ENCODE results near the gene ABHD17B. TPM values are rescaled to one million over a fixed set of nuclear protein-coding genes. Genes with fewer than 3 reads are reported as not detected.

The ABHD17B gene
- total RNA-seq, 1 experiment from 2014 or later: 21.1 TPM

DNA sequence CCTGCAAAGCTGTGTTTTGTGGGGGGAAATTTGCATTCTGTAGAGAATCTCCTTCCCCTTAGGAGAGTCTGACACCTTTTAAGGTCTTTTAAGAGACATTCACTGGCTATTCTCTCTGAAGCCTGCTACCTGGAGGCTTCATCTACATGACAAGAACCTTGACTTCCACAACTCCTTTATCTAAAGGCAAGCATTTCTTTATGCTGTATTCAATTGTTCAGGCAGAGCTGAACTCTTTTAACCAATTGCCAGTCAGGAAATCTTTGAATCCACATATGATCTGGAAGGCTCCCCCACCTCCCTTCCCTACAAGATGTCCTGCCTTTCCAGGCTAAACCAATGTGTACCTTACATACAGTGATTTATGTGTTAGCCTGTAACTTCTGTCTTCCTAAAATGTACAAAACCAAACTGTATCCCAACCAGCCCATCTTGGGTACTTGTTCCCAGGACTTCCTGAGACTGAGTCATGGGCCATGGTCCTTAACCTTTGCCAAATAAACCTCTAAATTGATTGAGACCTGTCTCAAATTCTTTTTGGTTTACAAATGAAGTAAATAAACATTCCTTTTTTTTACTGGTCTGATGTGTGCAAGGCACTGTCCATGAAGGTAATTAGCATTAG is 10.3 kb upstream of the ABHD17B start:
- H3K9me3 ChIP-seq (ENCODE audit: control insufficient read depth, insufficient read depth, low read depth, low read length): no peaks in the 10 kb centered on the region
- BruUV-seq (replicated peaks): no TSS peak
- ChIA-PET POLR2A (no interaction called here), CTCF (no interaction called here)
- no peak overlapping the region for H3K27ac ChIP-seq (ENCODE audit: low read length)
- no peaks in the 10 kb centered on the region for H3K27me3 ChIP-seq (ENCODE audit: control insufficient read depth, insufficient read depth, low read length)
- H3K36me3 ChIP-seq (ENCODE audit: control insufficient read depth, insufficient read depth, low read length): peaks cover 2% of the 10 kb centered on the region; the same call in 1 of the 2 replicates
- no peak for DNase-seq (ENCODE audit: low read depth, low spot score)
- TF ChIP-seq REST (IDR thresholded peaks at IDR 0.05; ENCODE audit: insufficient read depth in 1 of 2, low read depth in 2 of 2, low read length in 1 of 2) (no peak), TCF7L2 (IDR thresholded peaks at IDR 0.05; ENCODE audit: low read depth, low read length) (no peak)
- H3K4me1 ChIP-seq (ENCODE audit: control insufficient read depth, insufficient read depth, low read length): no peaks in the 10 kb centered on the region; the same call in 1 of the 2 replicates
- intact Hi-C loops (cut with micrococcal nuclease; ENCODE audit: unreplicated experiment): no loop called here
- no peak for ATAC-seq
- in situ Hi-C loops (cut with HindIII; ENCODE audit: low pct_unique_long_range_greater_than_20kb, low sequenced_read_pairs): no loop called here
- H3K4me3 ChIP-seq (ENCODE audit: low read depth in 2 of 2, low read length in 2 of 2): no peak overlapping the region

DNA sequence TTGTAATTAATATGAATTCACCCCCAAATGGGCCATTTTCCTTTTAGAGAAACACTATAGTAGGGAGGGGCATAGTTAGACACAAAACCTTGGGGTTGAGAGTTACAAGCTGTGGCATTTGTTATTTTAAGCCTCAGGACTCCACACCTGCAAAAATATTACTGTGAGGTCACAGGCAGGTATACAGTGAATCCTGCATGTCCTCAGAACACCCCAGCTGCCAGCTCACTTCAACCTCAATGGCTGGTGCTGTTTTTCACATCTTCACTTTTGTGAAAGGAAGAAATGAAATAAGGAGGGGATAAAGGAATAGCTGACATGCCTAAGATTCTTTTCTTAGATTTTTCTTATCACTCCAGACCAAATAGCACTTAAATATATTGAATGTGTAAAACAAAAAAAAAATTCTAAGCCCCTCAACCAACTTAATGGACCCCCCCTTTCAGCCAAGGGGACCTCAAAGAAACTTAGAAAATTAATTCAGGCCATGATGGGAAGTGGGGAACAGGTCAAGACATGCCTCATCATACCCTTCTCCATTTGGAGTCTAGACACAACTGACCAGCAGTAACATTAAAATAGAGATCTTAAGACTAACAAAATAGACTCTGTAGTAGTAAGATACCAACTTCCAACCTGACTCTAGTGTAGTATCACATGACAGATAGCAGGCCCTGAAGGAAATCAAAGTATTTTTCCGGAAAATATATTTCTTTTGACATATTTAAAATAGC is 9.6 kb upstream of the ABHD17B start:
- CTCF ChIA-PET: no interaction called here
- in situ Hi-C loops (cut with HindIII; ENCODE audit: low pct_unique_long_range_greater_than_20kb, low sequenced_read_pairs): no loop called here

More for the DNA sequence above, 9.6 kb upstream of the ABHD17B start:
- Histone ChIP-seq H3K27ac (ENCODE audit: low read length) (no peak overlapping the region), H3K9me3 (ENCODE audit: control insufficient read depth, insufficient read depth, low read depth, low read length) (no peaks in the 10 kb centered on the region), H3K4me1 (ENCODE audit: control insufficient read depth, insufficient read depth, low read length) (no peaks in the 10 kb centered on the region; the same call in 1 of the 2 replicates), H3K36me3 (ENCODE audit: control insufficient read depth, insufficient read depth, low read length) (peaks cover 2% of the 10 kb centered on the region; the same call in 1 of the 2 replicates), H3K4me3 (ENCODE audit: low read depth in 2 of 2, low read length in 2 of 2) (no peak overlapping the region), H3K27me3 (ENCODE audit: control insufficient read depth, insufficient read depth, low read length) (no peaks in the 10 kb centered on the region)
- ATAC-seq (no peak), DNase-seq (ENCODE audit: low read depth, low spot score) (no peak)
- intact Hi-C loops (cut with micrococcal nuclease; ENCODE audit: unreplicated experiment): no loop called here
- POLR2A ChIA-PET: no interaction called here
- no TSS peak for BruUV-seq (replicated peaks)
- TF ChIP-seq TCF7L2 (IDR thresholded peaks at IDR 0.05; ENCODE audit: low read depth, low read length) (no peak), POLR2AphosphoS5 (IDR thresholded peaks at IDR 0.05; ENCODE audit: low read depth, low read length) (no peak), CTCF (IDR thresholded peaks at IDR 0.05) (no peak), SIN3A (IDR thresholded peaks at IDR 0.05; ENCODE audit: borderline replicate concordance, insufficient read depth, low read depth, low read length) (no peak), REST (IDR thresholded peaks at IDR 0.05; ENCODE audit: insufficient read depth in 1 of 2, low read depth in 2 of 2, low read length in 1 of 2) (no peak)

Data from Panc1 (cell line).